Psoas muscle (tissue), 8 donors: ENCODE data around the gene MBTPS2. TPM values are rescaled to one million over a fixed set of nuclear protein-coding genes. Genes with fewer than 3 reads are reported as not detected.

ENCODE experiments used
- ATAC-seq, 4 donors: fragments of 200-7000 bp; cut with Tn5 transposase; one replicate each; pipeline ENCODE4 v1.9.1; 2020; ENCODE audit warnings: moderate library complexity in 3 of 4, mild to moderate bottlenecking in 2 of 4
- DNase-seq, 2 donors: peaks; one replicate each; pipeline ENCODE4 v3.0.0-alpha.2; 2020
- H3K27ac ChIP-seq: fragments of 200-600 bp; one replicate; pipeline ENCODE4 v1.8.0; 2022
- H3K27me3 ChIP-seq, 3 donors: fragments of 200-600 bp in 1 of 3; one replicate each; pipeline versions ENCODE4 v1.6.1 to v1.8.0; 2013 to 2022; ENCODE audit warnings: low read length in 2 of 3, mild to moderate bottlenecking in 2 of 3, moderate library complexity in 1 of 3; ENCODE audit not compliant: insufficient read depth in 3 of 3
- H3K36me3 ChIP-seq, 2 donors: fragments of 200-600 bp in 1 of 2; one replicate each; pipeline versions ENCODE4 v1.6.1 to v1.8.0; 2013 to 2022; ENCODE audit warnings: low read depth in 1 of 2, mild to moderate bottlenecking in 1 of 2, moderate library complexity in 1 of 2; ENCODE audit not compliant: insufficient read depth in 1 of 2
- H3K4me1 ChIP-seq: fragments of 200-600 bp; one replicate; pipeline ENCODE4 v1.8.0; 2022
- H3K4me3 ChIP-seq: fragments of 200-600 bp; one replicate; pipeline ENCODE4 v1.8.0; 2022; ENCODE audit warnings: mild to moderate bottlenecking
- H3K9me3 ChIP-seq: fragments of 200-600 bp; one replicate; pipeline ENCODE4 v1.8.0; 2022
- WGBS, 3 donors: extraction: QIAGEN DNeasy Blood & Tissue Kit; methylation state at CpG; one replicate each; pipeline versions ENCODE4 v1.1.6 to v1.1.7; 2013; 5-methylcytosine and 5-hydroxymethylcytosine counted together
- intact Hi-C, 2 donors: fragments of 100-400 bp; cut with DNase I; formaldehyde crosslinking; loops; one replicate each; pipeline versions ENCODE4 v1.11.0 to v1.14.2; 2022
- polyA plus RNA-seq, 3 donors: library from polyadenylated mRNA; stranded (reverse); fragments of 200-250 nt; gene quantifications; one replicate each; pipeline ENCODE4 v1.2.3, GENCODE V29; 2013
- total RNA-seq, 4 donors: library from RNA; stranded (reverse); fragmentation: NEBNext Ultra II Directional in 2 of 4; extraction: Animal tissue kit (Norgen Biotek cat#: 25700) in 2 of 4; gene quantifications; one replicate each; pipeline versions ENCODE4 v1.2.1 to v1.2.4, GENCODE V29; 2021 to 2023
- TF ChIP-seq, protein P1 (sequence below): fragments of 200-600 bp; IDR thresholded peaks from one replicate; pipeline ENCODE4 v1.8.0; 2022; ENCODE audit warnings: antibody characterized with exemption
- donor health status: healthy with polysubstance abuse.
- donor health status: DM: no; HTN: no; CAD: no; lungs with moderate emphysema.
- donor health status: Bipolar disorder and iron deficiency.
- donor health status: healthy.
- donor health status: DM: yes; HTN: yes; CAD: no.
- donor health status: DM: no; HTN: no; CAD: no.
- donor health status: DM: no; HTN: no; CAD: no.
- donor health status: DM: yes; HTN: yes; CAD: no.

The MBTPS2 gene
- total and polyA plus RNA-seq, 7 donors, result 3.0 to 14.6 (median 12.0) TPM

DNA sequence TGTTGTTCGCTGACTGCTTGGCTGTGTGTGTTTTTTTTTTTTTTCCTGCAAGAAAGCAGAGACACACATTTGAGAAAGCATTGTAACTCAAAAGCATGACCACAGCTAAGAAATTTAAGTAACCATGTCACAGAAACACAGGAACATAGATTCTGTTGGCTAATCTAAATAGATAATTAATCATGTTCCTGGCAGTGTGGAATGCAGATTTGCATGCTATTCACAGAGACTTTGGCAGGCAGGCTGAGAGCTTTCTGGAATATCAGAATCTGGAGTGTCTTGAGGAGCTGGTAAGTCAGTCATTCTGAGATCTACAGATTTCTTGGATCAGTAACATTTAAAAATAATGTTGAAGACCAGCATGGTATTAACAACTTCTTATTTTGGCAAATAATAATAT lies 67.8 kb downstream of the MBTPS2 start:
- no peaks in the 10 kb centered on the region for H3K4me1 ChIP-seq
- intact Hi-C loops, result no loop called here
- no peaks in the 10 kb centered on the region for H3K9me3 ChIP-seq
- H3K4me3 ChIP-seq, result no peak overlapping the region
- no peaks in the 10 kb centered on the region for H3K36me3 ChIP-seq
- DNase-seq (no peak), ATAC-seq (no peak)
- H3K27ac ChIP-seq, result no peak overlapping the region
- TF ChIP-seq, protein P1, sequence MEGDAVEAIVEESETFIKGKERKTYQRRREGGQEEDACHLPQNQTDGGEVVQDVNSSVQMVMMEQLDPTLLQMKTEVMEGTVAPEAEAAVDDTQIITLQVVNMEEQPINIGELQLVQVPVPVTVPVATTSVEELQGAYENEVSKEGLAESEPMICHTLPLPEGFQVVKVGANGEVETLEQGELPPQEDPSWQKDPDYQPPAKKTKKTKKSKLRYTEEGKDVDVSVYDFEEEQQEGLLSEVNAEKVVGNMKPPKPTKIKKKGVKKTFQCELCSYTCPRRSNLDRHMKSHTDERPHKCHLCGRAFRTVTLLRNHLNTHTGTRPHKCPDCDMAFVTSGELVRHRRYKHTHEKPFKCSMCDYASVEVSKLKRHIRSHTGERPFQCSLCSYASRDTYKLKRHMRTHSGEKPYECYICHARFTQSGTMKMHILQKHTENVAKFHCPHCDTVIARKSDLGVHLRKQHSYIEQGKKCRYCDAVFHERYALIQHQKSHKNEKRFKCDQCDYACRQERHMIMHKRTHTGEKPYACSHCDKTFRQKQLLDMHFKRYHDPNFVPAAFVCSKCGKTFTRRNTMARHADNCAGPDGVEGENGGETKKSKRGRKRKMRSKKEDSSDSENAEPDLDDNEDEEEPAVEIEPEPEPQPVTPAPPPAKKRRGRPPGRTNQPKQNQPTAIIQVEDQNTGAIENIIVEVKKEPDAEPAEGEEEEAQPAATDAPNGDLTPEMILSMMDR, result no peak
- no peaks in the 10 kb centered on the region for H3K27me3 ChIP-seq
- 57 to 64% (median 62%) methylated on average over 1 of the region's 1 CpG for WGBS, 3 donors

DNA sequence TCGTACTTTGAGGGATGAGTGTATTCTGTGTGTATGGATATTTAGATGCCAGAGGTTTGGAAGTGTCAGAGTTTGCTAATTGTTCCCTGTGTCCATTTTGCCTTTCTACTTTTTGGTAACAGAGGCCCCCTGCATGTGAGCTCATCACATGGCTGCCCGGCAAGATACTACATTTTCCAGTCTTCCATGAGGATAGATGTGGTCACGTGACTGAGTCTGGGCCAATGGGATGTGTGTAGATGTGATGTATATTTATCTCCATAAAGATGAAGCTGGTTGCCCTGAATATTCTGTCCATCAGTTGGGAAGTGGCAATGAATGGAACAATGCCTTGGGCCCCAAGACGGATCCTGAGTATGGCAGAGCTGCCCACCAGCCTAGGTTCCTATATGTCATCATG lies 72.1 kb downstream of the MBTPS2 start:
- Histone ChIP-seq H3K4me3 (no peak overlapping the region), H3K27me3 (no peaks in the 10 kb centered on the region), H3K9me3 (no peaks in the 10 kb centered on the region), H3K4me1 (no peaks in the 10 kb centered on the region), H3K27ac (no peak overlapping the region), H3K36me3 (no peaks in the 10 kb centered on the region)
- DNase-seq (no peak), ATAC-seq (no peak)
- TF ChIP-seq, protein P1, result no peak
- WGBS, 3 donors, result 82 to 100% (median 95%) methylated on average over 4 of the region's 4 CpGs
- intact Hi-C loops, result no loop called here

- Histone ChIP-seq H3K9me3 (no peaks in the 10 kb centered on the region), H3K4me1 (no peaks in the 10 kb centered on the region), H3K27ac (no peak overlapping the region), H3K36me3 (no peaks in the 10 kb centered on the region), H3K4me3 (no peak overlapping the region), H3K27me3 (no peaks in the 10 kb centered on the region)
- ATAC-seq (no peak), DNase-seq (no peak)
- 69 to 100% (median 94%) methylated on average over 1 of the region's 1 CpG for WGBS, 3 donors
- TF ChIP-seq, protein P1, result no peak
- intact Hi-C loops, result no loop called here
Measured at GRCh38 chrX:21912220-21912619, 72.8 kb downstream of the MBTPS2 start.

DNA sequence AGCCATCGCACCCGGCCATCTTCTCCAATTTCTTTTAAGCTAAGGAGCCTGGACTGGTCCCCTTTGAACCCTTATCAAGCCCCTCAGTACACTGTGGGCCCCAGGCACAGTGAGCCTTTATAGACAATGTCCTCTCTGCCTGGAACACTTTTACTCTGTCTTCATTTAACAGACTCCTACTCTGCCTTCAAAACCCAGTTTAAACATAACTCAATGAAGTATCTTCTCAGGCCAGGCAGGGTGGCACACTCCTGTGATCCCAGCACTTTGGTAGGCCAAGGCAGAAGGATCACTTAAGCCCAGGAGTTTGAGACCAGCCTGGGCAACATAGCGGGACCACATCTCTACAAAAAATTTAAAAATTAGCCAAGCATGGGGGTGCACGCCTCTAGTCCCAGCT lies 73.6 kb downstream of the MBTPS2 start:
- 90 to 100% (median 93%) methylated on average over 4 of the region's 4 CpGs for WGBS, 3 donors
- H3K9me3 ChIP-seq, result no peaks in the 10 kb centered on the region
- no peak for ATAC-seq

GRCh38 chrX:21926116-21926515 lies 86.7 kb downstream of the MBTPS2 start:
- DNase-seq, result no peak
- no peaks in the 10 kb centered on the region for H3K27me3 ChIP-seq
- peaks cover 0 to under 1% of the 10 kb centered on the region in 2 donors for H3K36me3 ChIP-seq
- H3K9me3 ChIP-seq, result no peaks in the 10 kb centered on the region
- TF ChIP-seq, protein P1, result no peak
- no peak for ATAC-seq
- WGBS, 3 donors, result 70 to 78% (median 74%) methylated on average over 3 of the region's 3 CpGs
- no peak overlapping the region for H3K4me3 ChIP-seq
- H3K27ac ChIP-seq, result no peak overlapping the region
- intact Hi-C loops, result no loop called here
- H3K4me1 ChIP-seq, result no peaks in the 10 kb centered on the region

More for the DNA sequence above, 73.6 kb downstream of the MBTPS2 start:
- no peaks in the 10 kb centered on the region for H3K4me1 ChIP-seq
- DNase-seq, result no peak
- TF ChIP-seq, protein P1, result no peak
- intact Hi-C loops, result no loop called here
- no peak overlapping the region for H3K27ac ChIP-seq
- no peaks in the 10 kb centered on the region for H3K36me3 ChIP-seq
- H3K27me3 ChIP-seq, result no peaks in the 10 kb centered on the region
- H3K4me3 ChIP-seq, result no peak overlapping the region
